Astrocyte (in vitro differentiated cells and primary cell): Measurements from ENCODE around the gene DYNLT1.

Source experiments
- EZH2 ChIP-seq: IDR thresholded peaks from 2 replicates; pipeline ENCODE4 v1.6.1; 2012; ENCODE audit warnings: mild to moderate bottlenecking, low read length, inconsistent platforms; ENCODE audit not compliant: insufficient read depth
- TF ChIP-seq, protein P1 (sequence below): IDR thresholded peaks from 2 replicates; pipeline ENCODE4 v1.5.1; 2011; ENCODE audit warnings: low read depth, mild to moderate bottlenecking, inconsistent platforms, low read length, moderate library complexity; ENCODE audit not compliant: insufficient read depth

DNA sequence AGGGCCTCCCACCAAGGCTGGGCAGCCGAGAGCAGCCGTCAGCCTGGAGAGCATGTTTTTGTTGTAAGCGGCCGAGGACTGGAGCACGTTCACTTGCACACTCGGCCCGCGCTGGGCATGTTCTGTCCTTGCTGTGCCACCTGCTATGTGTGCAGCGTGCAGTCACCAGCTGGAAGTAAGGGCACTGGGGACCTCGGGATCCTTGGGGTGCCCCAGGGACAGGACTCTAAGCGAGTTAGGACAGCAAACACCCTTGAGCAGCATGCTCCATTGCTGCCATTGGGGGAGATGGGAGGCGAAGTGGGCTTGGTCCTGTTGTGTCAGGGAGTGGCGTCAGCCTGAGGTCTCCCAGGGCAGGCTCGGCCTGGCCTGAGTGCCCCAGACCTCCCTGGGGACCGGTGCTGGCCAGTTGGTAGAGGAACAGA is 18.6 kb downstream of the DYNLT1 start:
- TF ChIP-seq, protein P1, sequence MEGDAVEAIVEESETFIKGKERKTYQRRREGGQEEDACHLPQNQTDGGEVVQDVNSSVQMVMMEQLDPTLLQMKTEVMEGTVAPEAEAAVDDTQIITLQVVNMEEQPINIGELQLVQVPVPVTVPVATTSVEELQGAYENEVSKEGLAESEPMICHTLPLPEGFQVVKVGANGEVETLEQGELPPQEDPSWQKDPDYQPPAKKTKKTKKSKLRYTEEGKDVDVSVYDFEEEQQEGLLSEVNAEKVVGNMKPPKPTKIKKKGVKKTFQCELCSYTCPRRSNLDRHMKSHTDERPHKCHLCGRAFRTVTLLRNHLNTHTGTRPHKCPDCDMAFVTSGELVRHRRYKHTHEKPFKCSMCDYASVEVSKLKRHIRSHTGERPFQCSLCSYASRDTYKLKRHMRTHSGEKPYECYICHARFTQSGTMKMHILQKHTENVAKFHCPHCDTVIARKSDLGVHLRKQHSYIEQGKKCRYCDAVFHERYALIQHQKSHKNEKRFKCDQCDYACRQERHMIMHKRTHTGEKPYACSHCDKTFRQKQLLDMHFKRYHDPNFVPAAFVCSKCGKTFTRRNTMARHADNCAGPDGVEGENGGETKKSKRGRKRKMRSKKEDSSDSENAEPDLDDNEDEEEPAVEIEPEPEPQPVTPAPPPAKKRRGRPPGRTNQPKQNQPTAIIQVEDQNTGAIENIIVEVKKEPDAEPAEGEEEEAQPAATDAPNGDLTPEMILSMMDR = no peak
- TF ChIP-seq EZH2 = no peak
